ENCODE data around the gene KLHDC1. TPM values are rescaled to one million over a fixed set of nuclear protein-coding genes. Genes with fewer than 3 reads are reported as not detected.

KLHDC1 gene
- total and polyA plus RNA-seq, 4 donors = 0.65 to 10.0 (median 4.8) TPM

Small RNA genes lying within 50 kb of the gene (small RNA-seq; reads per million reads assigned to genes)
- not detected for gene RNU6ATAC30P (ENCODE audit: low replicate concordance)

Other genes starting within 250 kb of the KLHDC1 start
- gene RPS29, start 106.7 kb upstream of the KLHDC1 start, total RNA-seq = 1,000 to 10,000 TPM in 1 of 2 donors, 100 to 1,000 TPM in 1; 413 to 1,209 TPM
- 1,000 to 10,000 TPM; 2,302 to 3,240 TPM for gene RPS29, start 106.7 kb upstream of the KLHDC1 start, polyA plus RNA-seq
- 10 to 100 TPM in 1 of 2 donors, 1 to 10 TPM in 1; 6.9 to 11.9 TPM for gene LRR1, start 94.2 kb upstream of the KLHDC1 start, total RNA-seq
- 1 to 10 TPM; 5.7 to 8.3 TPM for gene LRR1, start 94.2 kb upstream of the KLHDC1 start, polyA plus RNA-seq
- gene RPL36AL, start 72.5 kb upstream of the KLHDC1 start, total RNA-seq = 100 to 1,000 TPM; 117 to 158 TPM
- 100 to 1,000 TPM; 343 to 729 TPM for gene RPL36AL, start 72.5 kb upstream of the KLHDC1 start, polyA plus RNA-seq
- 10 to 100 TPM; 26.8 to 44.2 TPM for gene MGAT2, start 72.3 kb upstream of the KLHDC1 start, total RNA-seq
- gene MGAT2, start 72.3 kb upstream of the KLHDC1 start, polyA plus RNA-seq = 10 to 100 TPM; 15.2 to 32.4 TPM
- 10 to 100 TPM; 11.7 to 12.3 TPM for gene DNAAF2, start 57.9 kb upstream of the KLHDC1 start, total RNA-seq
- gene DNAAF2, start 57.9 kb upstream of the KLHDC1 start, polyA plus RNA-seq = 1 to 10 TPM; 4.4 to 8.2 TPM
- 10 to 100 TPM in 1 of 2 donors, 1 to 10 TPM in 1; 2.8 to 15.6 TPM for gene POLE2, start 4.9 kb upstream of the KLHDC1 start, total RNA-seq
- gene POLE2, start 4.9 kb upstream of the KLHDC1 start, polyA plus RNA-seq = 1 to 10 TPM; 2.2 to 4.6 TPM
- gene KLHDC2, start 75.0 kb downstream of the KLHDC1 start, total RNA-seq = 100 to 1,000 TPM in 1 of 2 donors, 10 to 100 TPM in 1; 40.1 to 163 TPM
- gene KLHDC2, start 75.0 kb downstream of the KLHDC1 start, polyA plus RNA-seq = 10 to 100 TPM; 27.4 to 33.9 TPM
- 100 to 1,000 TPM in 1 of 2 donors, 10 to 100 TPM in 1; 48.8 to 145 TPM for gene NEMF, start 159.7 kb downstream of the KLHDC1 start, total RNA-seq
- 10 to 100 TPM; 19.7 to 33.1 TPM for gene NEMF, start 159.7 kb downstream of the KLHDC1 start, polyA plus RNA-seq
- gene ARF6, start 200.0 kb downstream of the KLHDC1 start, total RNA-seq = 10 to 100 TPM; 46.2 to 58.9 TPM
- gene ARF6, start 200.0 kb downstream of the KLHDC1 start, polyA plus RNA-seq = 10 to 100 TPM; 25.4 to 46.9 TPM